Aorta (tissue), 5 donors: ENCODE measurements around the gene CDON. TPM values are rescaled to one million over a fixed set of nuclear protein-coding genes. Genes with fewer than 3 reads are reported as not detected.

Experiments
- ATAC-seq: fragments of 200-7000 bp; cut with Tn5 transposase; one replicate; pipeline ENCODE4 v1.9.1; 2022; ENCODE audit warnings: moderate library complexity; ENCODE audit not compliant: low FRiP score
- DNase-seq, 2 donors: peaks; one replicate each; pipeline ENCODE4 v3.0.0-alpha.2; 2020
- H3K27ac ChIP-seq, 2 donors: one replicate each; pipeline ENCODE4 v1.5.1; 2013; ENCODE audit warnings: low read length in 2 of 2, mild to moderate bottlenecking in 2 of 2, moderate library complexity in 2 of 2, control low read depth in 1 of 2, inconsistent platforms in 1 of 2, low read depth in 1 of 2
- H3K27me3 ChIP-seq, 2 donors: one replicate each; pipeline ENCODE4 v1.6.1; 2013; ENCODE audit warnings: control low read depth in 1 of 2, low read length in 1 of 2, mild to moderate bottlenecking in 1 of 2, moderate library complexity in 1 of 2; ENCODE audit not compliant: insufficient read depth in 2 of 2, control insufficient read depth in 1 of 2
- H3K36me3 ChIP-seq, 2 donors: one replicate each; pipeline ENCODE4 v1.6.1; 2013; ENCODE audit warnings: control low read depth in 1 of 2, low read length in 1 of 2, mild to moderate bottlenecking in 1 of 2; ENCODE audit not compliant: insufficient read depth in 2 of 2, control insufficient read depth in 1 of 2
- H3K4me1 ChIP-seq, 2 donors: one replicate each; pipeline ENCODE4 v1.6.1; 2013; ENCODE audit warnings: low read length in 2 of 2, control low read depth in 1 of 2, mild to moderate bottlenecking in 1 of 2, moderate library complexity in 1 of 2; ENCODE audit not compliant: insufficient read depth in 2 of 2, control insufficient read depth in 1 of 2
- H3K4me3 ChIP-seq, 2 donors: one replicate each; pipeline ENCODE4 v1.5.1; 2013; ENCODE audit warnings: low read length in 2 of 2, control low read depth in 1 of 2, mild to moderate bottlenecking in 1 of 2
- H3K9me3 ChIP-seq: one replicate; pipeline ENCODE4 v1.6.1; 2013; ENCODE audit warnings: mild to moderate bottlenecking, low read length; ENCODE audit not compliant: control insufficient read depth
- WGBS, 2 donors: extraction: QIAGEN DNeasy Blood & Tissue Kit; methylation state at CpG; one replicate each; pipeline ENCODE4 v1.1.7; 2013; 5-methylcytosine and 5-hydroxymethylcytosine counted together
- intact Hi-C, 2 donors: fragments of 100-400 bp; cut with DNase I; formaldehyde crosslinking; loops; one replicate each; pipeline versions ENCODE4 v1.14.2 to v1.15.0; 2022
- polyA plus RNA-seq, 2 donors: library from polyadenylated mRNA; stranded (reverse); fragments of 200-250 nt; gene quantifications; one replicate each; pipeline ENCODE4 v1.2.3, GENCODE V29; 2013
- total RNA-seq, 2 donors: library from RNA; stranded (reverse); fragmentation: NEBNext Ultra II Directional; extraction: Animal tissue kit (Norgen Biotek cat#: 25700); gene quantifications; one replicate each; pipeline ENCODE4 v1.2.1, GENCODE V29; 2021
- donor health status: healthy with polysubstance abuse.
- donor health status: Bipolar disorder and iron deficiency.
- donor health status: DM: no; HTN: no; CAD: no.
- donor health status: DM: no; HTN: no; CAD: no.
- donor health status: DM: yes; HTN: yes; CAD: no.

The CDON gene
- total and polyA plus RNA-seq, 4 donors = 0.49 to 50.3 (median 4.5) TPM

GRCh38 chr11:126104420-126104819 lies 41.8 kb upstream of the CDON start:
- intact Hi-C loops = no loop called here
- no peak overlapping the region for H3K27ac ChIP-seq
- ATAC-seq (no peak), DNase-seq (no peak)
- no peaks in the 10 kb centered on the region for H3K9me3 ChIP-seq
- no peak overlapping the region for H3K4me3 ChIP-seq
- WGBS, 2 donors = 91 to 94% methylated on average over 6 of the region's 6 CpGs
- no peaks in the 10 kb centered on the region for H3K4me1 ChIP-seq
- no peaks in the 10 kb centered on the region for H3K27me3 ChIP-seq
- no peaks in the 10 kb centered on the region for H3K36me3 ChIP-seq

DNA sequence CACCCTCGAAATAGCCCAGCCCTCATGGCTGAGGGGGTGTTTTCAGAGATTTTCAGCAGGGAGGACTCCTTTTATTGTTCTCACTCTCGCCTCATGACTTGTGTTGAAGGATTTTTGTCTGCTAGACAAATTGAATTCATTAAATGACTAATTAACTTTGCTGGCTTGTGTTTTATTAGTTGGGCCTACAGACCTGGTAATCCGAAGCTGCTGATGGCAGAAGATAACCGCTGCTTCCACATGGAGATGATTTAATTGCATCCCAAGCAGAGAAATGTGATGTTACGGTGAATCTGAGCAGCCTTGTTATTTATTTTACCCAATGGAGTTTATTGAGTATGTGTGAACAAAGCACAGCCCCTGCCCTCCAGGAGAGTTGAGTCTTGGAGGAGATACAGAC lies 40.5 kb upstream of the CDON start:
- Histone ChIP-seq H3K4me1 (no peaks in the 10 kb centered on the region), H3K36me3 (no peaks in the 10 kb centered on the region), H3K4me3 (no peak overlapping the region), H3K9me3 (no peaks in the 10 kb centered on the region), H3K27ac (no peak overlapping the region), H3K27me3 (no peaks in the 10 kb centered on the region)
- no peak for DNase-seq
- intact Hi-C loops = no loop called here
- 98% methylated on average over 5 of the region's 5 CpGs for WGBS, 2 donors
- ATAC-seq = no peak

GRCh38 chr11:126102436-126102981 lies 39.8 kb upstream of the CDON start:
- Histone ChIP-seq H3K27ac (no peak overlapping the region), H3K4me3 (no peak overlapping the region), H3K27me3 (no peaks in the 10 kb centered on the region), H3K36me3 (no peaks in the 10 kb centered on the region), H3K9me3 (no peaks in the 10 kb centered on the region), H3K4me1 (no peaks in the 10 kb centered on the region)
- peak; percentile 11 for ATAC-seq
- DNase-seq = no peak
- intact Hi-C loops = no loop called here
- WGBS, 2 donors = 45% methylated on average over 7 of the region's 7 CpGs

DNA sequence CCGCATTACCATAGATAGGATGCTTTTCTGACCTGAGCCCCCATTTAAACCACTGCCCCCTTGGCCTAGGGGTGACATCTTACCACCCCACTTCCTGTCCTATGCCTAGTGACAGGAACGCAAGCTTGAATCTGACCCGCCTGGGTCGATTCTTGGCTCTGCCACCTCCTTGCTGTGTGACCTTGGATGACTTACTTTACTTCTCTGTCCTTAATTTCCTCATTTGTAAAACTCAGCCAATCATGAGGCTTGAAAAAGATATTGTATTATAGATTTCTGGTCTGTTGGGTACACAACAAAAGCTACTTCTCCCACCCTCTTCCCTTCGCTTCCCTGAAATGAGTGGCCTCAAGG lies 39.2 kb upstream of the CDON start:
- Histone ChIP-seq H3K27me3 (no peaks in the 10 kb centered on the region), H3K36me3 (no peaks in the 10 kb centered on the region), H3K4me3 (no peak overlapping the region), H3K27ac (no peak overlapping the region), H3K4me1 (no peaks in the 10 kb centered on the region), H3K9me3 (no peaks in the 10 kb centered on the region)
- intact Hi-C loops = no loop called here
- ATAC-seq = no peak
- 91 to 97% methylated on average over 5 of the region's 5 CpGs for WGBS, 2 donors
- no peak for DNase-seq

GRCh38 chr11:126101251-126101929 lies 38.7 kb upstream of the CDON start:
- Histone ChIP-seq H3K27ac (no peak overlapping the region), H3K27me3 (no peaks in the 10 kb centered on the region), H3K4me3 (no peak overlapping the region), H3K4me1 (no peaks in the 10 kb centered on the region), H3K36me3 (no peaks in the 10 kb centered on the region), H3K9me3 (no peaks in the 10 kb centered on the region)
- no peak for DNase-seq
- no peak for ATAC-seq
- whole genome bisulfite sequencing, 2 donors = 87 to 90% methylated on average over 11 of the region's 11 CpGs
- intact Hi-C loops = no loop called here

GRCh38 chr11:126100716-126101115 lies 38.0 kb upstream of the CDON start:
- H3K36me3 ChIP-seq = no peaks in the 10 kb centered on the region
- H3K27ac ChIP-seq = no peak overlapping the region
- intact Hi-C loops = no loop called here
- no peaks in the 10 kb centered on the region for H3K9me3 ChIP-seq
- H3K27me3 ChIP-seq = no peaks in the 10 kb centered on the region
- H3K4me1 ChIP-seq = no peaks in the 10 kb centered on the region
- no peak for DNase-seq
- no peak overlapping the region for H3K4me3 ChIP-seq
- no peak for ATAC-seq
- WGBS, 2 donors = 70 to 89% methylated on average over 5 of the region's 5 CpGs

DNA sequence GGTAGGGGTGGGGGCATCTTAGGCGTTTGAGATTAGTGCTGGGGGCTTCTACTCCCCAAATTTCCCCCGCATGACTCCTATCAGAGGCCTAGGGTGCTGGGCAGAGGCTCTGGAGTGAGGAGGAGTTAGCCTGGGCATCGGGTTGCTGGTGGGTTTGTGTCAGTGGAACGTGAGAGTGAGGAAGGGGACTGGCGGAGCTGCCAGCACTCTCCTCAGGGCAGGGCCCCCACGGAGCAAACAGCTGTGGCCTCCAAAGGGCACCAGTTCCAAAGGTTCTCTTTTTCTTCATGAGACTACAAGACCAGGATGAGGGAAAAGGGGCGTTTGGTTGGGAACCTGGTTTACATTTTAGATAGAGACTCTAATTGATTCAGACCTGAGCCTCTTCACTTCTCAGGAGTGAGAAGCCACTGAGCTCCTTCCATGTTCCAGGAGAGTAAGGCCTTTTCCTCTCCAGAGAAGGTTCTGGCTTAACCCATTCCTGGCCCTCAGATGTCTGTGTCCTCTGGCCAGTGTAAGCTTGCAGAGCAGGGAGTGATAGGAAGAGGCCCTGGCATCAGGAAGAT lies 35.6 kb upstream of the CDON start:
- Histone ChIP-seq H3K4me3 (no peak overlapping the region), H3K36me3 (no peaks in the 10 kb centered on the region), H3K9me3 (no peaks in the 10 kb centered on the region), H3K27me3 (no peaks in the 10 kb centered on the region), H3K4me1 (no peaks in the 10 kb centered on the region), H3K27ac (no peak overlapping the region)
- intact Hi-C loops = no loop called here
- 76 to 85% methylated on average over 7 of the region's 7 CpGs for WGBS, 2 donors
- DNase-seq (no peak), ATAC-seq (no peak)

DNA sequence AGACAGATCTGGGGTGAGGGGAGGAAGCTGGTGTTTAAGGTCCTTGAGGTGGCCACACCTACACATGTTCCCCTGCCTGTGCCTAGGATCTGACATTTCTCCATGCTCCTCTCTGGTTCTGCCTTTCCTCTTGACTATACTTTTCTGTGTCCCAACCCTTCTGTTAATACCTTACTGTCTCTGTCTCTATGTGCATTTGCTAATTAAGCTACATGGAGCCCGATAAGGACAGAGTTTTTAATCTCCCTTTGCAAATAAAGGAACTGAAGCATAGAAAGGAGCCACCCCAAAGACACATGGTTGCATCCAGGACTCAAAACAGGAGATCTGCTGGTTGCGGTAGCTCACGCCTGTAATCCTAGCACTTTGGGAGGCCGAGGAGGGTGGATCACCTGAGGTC lies 33.1 kb upstream of the CDON start:
- Histone ChIP-seq H3K9me3 (no peaks in the 10 kb centered on the region), H3K4me1 (no peaks in the 10 kb centered on the region), H3K36me3 (no peaks in the 10 kb centered on the region), H3K27ac (no peak overlapping the region), H3K4me3 (no peak overlapping the region), H3K27me3 (no peaks in the 10 kb centered on the region)
- intact Hi-C loops = no loop called here
- no peak for DNase-seq
- no peak for ATAC-seq
- WGBS, 2 donors = 90 to 91% methylated on average over 4 of the region's 4 CpGs

DNA sequence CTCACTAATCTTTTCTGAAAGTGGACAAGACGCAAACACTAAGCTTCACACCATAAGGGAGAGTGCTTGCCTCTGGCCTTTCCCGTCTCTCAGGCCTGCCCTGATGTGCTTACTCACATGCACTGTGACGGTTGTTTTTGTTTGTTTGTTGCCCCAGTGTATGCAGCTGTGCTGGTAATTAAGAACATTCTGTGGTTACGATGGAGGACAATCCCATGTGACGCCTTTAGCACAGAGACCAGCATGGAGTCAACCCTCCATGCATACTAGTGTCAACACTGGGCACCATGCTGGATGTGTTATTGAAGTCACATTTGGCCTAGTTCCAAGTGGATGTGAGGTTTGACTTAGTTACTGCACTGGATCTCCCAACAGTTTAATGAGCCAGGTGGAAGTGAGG lies 27.8 kb upstream of the CDON start:
- ATAC-seq (no peak), DNase-seq (no peak)
- WGBS, 2 donors = 91 to 93% methylated on average over 5 of the region's 5 CpGs
- intact Hi-C loops = no loop called here
- no peak overlapping the region for H3K27ac ChIP-seq
- no peaks in the 10 kb centered on the region for H3K4me1 ChIP-seq
- H3K36me3 ChIP-seq = no peaks in the 10 kb centered on the region
- H3K9me3 ChIP-seq = no peaks in the 10 kb centered on the region
- H3K4me3 ChIP-seq = no peak overlapping the region
- H3K27me3 ChIP-seq = no peaks in the 10 kb centered on the region
